Measurements from ENCODE around the gene TOMM22.

The TOMM22 gene

GRCh38 chr22:38715852-38716251 lies 34.1 kb downstream of the TOMM22 start:
- no peak for DNase-seq

- no peak for DNase-seq
Measured at GRCh38 chr22:38716271-38716670, 34.5 kb downstream of the TOMM22 start.

GRCh38 chr22:38716826-38717225 lies 35.1 kb downstream of the TOMM22 start:
- DNase-seq = no peak

- no peak for DNase-seq
Measured at GRCh38 chr22:38717244-38717643, 35.5 kb downstream of the TOMM22 start.

GRCh38 chr22:38718414-38718813 lies 36.7 kb downstream of the TOMM22 start:
- DNase-seq = no peak

GRCh38 chr22:38719196-38719595 lies 37.4 kb downstream of the TOMM22 start:
- DNase-seq = no peak

GRCh38 chr22:38720350-38720749 lies 38.6 kb downstream of the TOMM22 start:
- no peak for DNase-seq

GRCh38 chr22:38721551-38721950 lies 39.8 kb downstream of the TOMM22 start:
- no peak for DNase-seq

GRCh38 chr22:38724176-38724575 lies 42.4 kb downstream of the TOMM22 start:
- DNase-seq = no peak

- peak; percentile 17 to 18 for DNase-seq
Measured at GRCh38 chr22:38724926-38725571, 43.3 kb downstream of the TOMM22 start.

GRCh38 chr22:38725900-38726655 lies 44.3 kb downstream of the TOMM22 start:
- no peak for DNase-seq

- DNase-seq = no peak
Measured at GRCh38 chr22:38727123-38727522, 45.4 kb downstream of the TOMM22 start.

- DNase-seq = no peak
Measured at GRCh38 chr22:38727530-38728451, 46.0 kb downstream of the TOMM22 start.

- no peak for DNase-seq
Measured at GRCh38 chr22:38728871-38729796, 47.4 kb downstream of the TOMM22 start.

GRCh38 chr22:38729946-38730345 lies 48.2 kb downstream of the TOMM22 start:
- no peak for DNase-seq

GRCh38 chr22:38730411-38730871 lies 48.7 kb downstream of the TOMM22 start:
- DNase-seq = no peak

- no peak for DNase-seq
Measured at GRCh38 chr22:38731703-38732161, 50.0 kb downstream of the TOMM22 start.

- DNase-seq = no peak
Measured at GRCh38 chr22:38732251-38732815, 50.6 kb downstream of the TOMM22 start.

- DNase-seq = peak in 1 of 2 experiments; percentile 41
Measured at GRCh38 chr22:38733329-38733723, 51.6 kb downstream of the TOMM22 start.

GRCh38 chr22:38733724-38734381 lies 52.1 kb downstream of the TOMM22 start:
- DNase-seq = no peak
